Measurements from ENCODE around the gene TMSB4X.

TMSB4X gene

DNA sequence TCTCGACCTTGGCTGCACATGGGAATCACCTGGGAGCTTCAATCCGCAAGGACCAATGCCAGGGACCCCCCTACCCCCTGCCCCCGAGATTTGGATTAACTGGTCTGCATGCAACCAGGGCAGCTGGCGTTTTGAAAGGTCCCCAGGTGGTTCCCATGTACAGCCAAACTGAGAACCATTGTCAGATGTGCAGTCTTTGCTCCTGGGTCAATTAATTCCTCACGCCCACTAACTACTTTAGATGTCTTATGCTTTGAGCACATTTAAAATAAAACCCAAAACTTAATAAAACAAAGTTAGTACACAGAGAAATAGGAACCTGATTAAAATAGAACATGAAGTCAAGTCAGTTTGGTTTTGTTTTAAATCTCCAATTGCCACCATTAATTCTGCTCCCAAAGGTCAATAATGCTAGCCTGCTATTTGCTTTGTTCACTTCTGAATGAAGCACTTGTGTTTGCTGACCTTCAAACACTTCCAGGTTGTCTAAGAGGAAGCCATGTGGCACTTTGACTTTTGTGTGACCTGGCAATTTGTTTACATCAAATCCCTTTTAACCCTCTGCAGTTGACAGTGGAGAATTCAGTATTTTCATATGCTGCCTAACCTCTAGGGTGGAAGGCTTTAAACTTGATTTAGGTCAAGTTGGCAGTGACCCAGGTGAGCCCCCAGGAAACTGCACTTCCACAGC is 27.2 kb upstream of the TMSB4X start:
- H3K4me3 ChIP-seq (replicated peaks; ENCODE audit: low read depth, low read length): no peak overlapping the region
- no peak for DNase-seq (ENCODE audit: extremely low read depth, insufficient read length)
- H3K27me3 ChIP-seq (replicated peaks; ENCODE audit: control insufficient read depth, insufficient read depth, low read length): no peaks in the 10 kb centered on the region
- no peaks in the 10 kb centered on the region for H3K36me3 ChIP-seq (ENCODE audit: control insufficient read depth, insufficient read depth, low read length)
- TF ChIP-seq, protein P1, sequence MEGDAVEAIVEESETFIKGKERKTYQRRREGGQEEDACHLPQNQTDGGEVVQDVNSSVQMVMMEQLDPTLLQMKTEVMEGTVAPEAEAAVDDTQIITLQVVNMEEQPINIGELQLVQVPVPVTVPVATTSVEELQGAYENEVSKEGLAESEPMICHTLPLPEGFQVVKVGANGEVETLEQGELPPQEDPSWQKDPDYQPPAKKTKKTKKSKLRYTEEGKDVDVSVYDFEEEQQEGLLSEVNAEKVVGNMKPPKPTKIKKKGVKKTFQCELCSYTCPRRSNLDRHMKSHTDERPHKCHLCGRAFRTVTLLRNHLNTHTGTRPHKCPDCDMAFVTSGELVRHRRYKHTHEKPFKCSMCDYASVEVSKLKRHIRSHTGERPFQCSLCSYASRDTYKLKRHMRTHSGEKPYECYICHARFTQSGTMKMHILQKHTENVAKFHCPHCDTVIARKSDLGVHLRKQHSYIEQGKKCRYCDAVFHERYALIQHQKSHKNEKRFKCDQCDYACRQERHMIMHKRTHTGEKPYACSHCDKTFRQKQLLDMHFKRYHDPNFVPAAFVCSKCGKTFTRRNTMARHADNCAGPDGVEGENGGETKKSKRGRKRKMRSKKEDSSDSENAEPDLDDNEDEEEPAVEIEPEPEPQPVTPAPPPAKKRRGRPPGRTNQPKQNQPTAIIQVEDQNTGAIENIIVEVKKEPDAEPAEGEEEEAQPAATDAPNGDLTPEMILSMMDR (IDR thresholded peaks at IDR 0.05; ENCODE audit: insufficient read depth, low read length, poor library complexity, severe bottlenecking): no peak

DNA sequence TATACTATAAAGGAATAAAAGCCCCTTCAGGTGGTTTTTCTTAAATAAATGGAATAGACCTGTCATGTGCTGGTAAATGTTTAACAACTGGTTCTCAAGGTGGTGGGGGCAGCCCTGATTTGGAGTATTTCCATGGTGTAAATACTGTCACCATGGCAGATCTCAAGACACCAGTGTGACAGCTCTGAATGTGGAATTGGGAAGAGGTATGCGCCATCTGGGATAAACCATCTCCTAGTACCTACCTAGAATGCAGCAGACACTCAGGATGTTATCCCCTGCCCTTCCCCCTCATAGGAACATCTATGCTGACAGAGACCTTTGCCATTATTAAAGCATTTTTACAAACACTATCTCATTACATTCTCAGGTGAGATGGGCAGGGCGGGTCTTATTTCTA is 26.4 kb upstream of the TMSB4X start:
- no peaks in the 10 kb centered on the region for H3K27me3 ChIP-seq (replicated peaks; ENCODE audit: control insufficient read depth, insufficient read depth, low read length)
- H3K4me3 ChIP-seq (replicated peaks; ENCODE audit: low read depth, low read length): no peak overlapping the region

DNA sequence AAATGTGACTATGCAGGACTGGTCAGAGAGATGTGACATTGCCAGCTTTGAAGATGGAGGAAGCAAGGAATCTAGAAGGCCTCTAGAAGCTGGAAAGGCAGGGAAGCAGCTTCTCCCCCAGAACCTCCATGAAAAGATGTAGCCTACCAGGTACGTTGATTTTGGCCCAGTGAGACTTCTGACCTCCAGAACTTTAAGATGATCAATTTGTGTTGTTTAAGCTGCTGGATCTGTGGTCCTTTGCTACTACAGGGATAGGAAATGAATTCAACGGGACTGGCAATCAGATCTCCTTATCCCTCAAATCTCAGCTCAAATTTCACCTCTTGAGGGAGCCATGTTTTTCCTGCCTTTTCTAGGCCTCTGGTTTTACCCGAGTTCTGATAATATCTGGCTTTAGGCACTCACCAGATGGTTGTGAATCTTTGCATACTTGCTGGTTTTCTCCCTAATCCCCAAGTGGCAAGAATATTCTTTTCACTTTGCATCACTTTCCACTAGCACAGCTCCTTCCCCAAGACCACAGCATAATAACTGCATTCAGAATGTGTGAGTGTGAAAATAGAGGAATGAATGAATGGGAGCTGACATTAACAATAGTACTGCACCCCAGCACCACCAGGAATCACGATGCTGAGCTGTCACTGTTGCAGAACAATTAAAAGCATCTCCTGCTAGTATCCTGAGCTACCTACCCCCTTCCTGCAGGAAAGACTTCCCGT is 25.5 kb upstream of the TMSB4X start:
- no peak for DNase-seq (ENCODE audit: extremely low read depth, insufficient read length)
- Histone ChIP-seq H3K27me3 (replicated peaks; ENCODE audit: control insufficient read depth, insufficient read depth, low read length) (no peaks in the 10 kb centered on the region), H3K4me3 (replicated peaks; ENCODE audit: low read depth, low read length) (0 out of 2 replicates have a peak overlapping the region, but pooled peaks have one; percentile 3), H3K36me3 (ENCODE audit: control insufficient read depth, insufficient read depth, low read length) (no peaks in the 10 kb centered on the region)
- TF ChIP-seq, protein P1 (IDR thresholded peaks at IDR 0.05; ENCODE audit: insufficient read depth, low read length, poor library complexity, severe bottlenecking): no peak

More for the DNA sequence above, 26.4 kb upstream of the TMSB4X start:
- H3K36me3 ChIP-seq (ENCODE audit: control insufficient read depth, insufficient read depth, low read length): no peaks in the 10 kb centered on the region
- TF ChIP-seq, protein P1 (IDR thresholded peaks at IDR 0.05; ENCODE audit: insufficient read depth, low read length, poor library complexity, severe bottlenecking): no peak
- DNase-seq (ENCODE audit: extremely low read depth, insufficient read length): no peak

DNA sequence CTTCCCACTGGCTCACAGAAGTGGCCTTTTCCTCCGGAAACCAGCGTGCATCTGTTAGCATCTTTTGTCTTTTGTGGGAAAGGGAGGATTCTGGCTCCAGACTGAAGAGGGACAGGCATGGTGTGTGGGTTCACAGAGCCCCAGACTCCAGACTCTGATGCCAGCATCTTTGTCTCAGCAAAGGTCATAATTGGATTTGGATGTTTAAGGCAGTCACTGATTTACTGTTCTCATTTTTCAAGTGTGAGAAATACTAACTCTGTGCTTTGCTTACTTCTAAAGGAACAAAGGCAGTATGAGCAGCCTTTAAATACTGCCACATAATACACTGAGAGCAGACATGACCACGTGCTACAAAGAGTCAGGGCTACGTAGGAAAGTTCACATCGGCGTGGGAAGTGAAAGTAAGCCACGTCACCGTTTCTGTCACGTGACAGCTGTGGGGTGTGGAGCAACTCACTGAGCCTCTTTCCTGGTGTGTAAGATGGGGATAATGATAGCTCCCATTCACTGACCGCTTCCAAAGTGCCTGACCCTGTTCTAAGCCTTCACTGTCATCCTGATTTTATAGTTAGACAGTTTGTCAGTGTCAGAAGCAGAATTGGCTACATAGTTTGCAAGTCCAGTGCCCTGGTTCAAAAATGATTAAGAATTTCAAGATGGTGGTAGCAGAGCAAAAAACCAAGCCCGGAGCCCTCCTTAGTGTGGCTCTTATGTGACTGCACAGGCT is 24.8 kb upstream of the TMSB4X start:
- TF ChIP-seq, protein P1 (IDR thresholded peaks at IDR 0.05; ENCODE audit: insufficient read depth, low read length, poor library complexity, severe bottlenecking): no peak
- H3K4me3 ChIP-seq (replicated peaks; ENCODE audit: low read depth, low read length): peak overlapping the region; percentile 29
- no peaks in the 10 kb centered on the region for H3K36me3 ChIP-seq (ENCODE audit: control insufficient read depth, insufficient read depth, low read length)
- DNase-seq (ENCODE audit: extremely low read depth, insufficient read length): peak; percentile 77
- no peaks in the 10 kb centered on the region for H3K27me3 ChIP-seq (replicated peaks; ENCODE audit: control insufficient read depth, insufficient read depth, low read length)

DNA sequence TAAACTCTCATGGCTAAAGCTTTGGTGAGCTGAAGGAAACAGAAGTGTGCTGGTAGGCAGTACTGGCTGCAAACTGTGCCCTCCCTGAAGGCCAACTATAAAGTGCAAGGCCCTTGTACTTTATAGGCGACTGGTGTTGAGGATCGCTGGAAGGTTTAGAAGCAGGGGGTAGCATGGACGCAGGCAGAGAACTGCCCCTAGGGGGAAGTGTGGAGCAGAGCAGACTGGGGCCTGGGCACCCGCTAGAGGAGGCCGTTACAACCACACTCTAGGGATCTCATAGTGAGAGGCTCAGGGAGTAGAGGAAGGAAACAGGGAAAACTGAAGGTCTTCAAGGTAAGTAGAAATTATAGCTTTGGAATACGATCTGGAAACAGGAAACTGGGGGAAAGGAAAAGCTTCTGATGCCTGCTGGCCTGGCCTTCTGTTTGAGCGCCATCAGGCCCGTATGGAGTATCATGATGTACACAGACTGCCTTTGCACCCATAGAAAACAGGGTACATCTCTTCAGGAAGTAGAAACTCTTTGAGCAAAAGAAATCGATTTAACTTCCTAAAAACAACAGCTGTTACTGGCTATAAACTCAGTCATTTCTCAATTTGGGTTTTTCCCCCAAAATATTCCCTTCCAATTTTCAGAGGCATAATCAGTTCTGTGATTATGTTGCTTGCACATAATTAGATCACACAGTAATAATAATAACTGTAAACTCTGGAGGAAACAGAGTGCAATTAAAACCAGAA is 23.9 kb upstream of the TMSB4X start:
- TF ChIP-seq, protein P1 (IDR thresholded peaks at IDR 0.05; ENCODE audit: insufficient read depth, low read length, poor library complexity, severe bottlenecking): peak; percentile 93

More for the DNA sequence above, 23.9 kb upstream of the TMSB4X start:
- DNase-seq (ENCODE audit: extremely low read depth, insufficient read length): peak; percentile 81
- Histone ChIP-seq H3K4me3 (replicated peaks; ENCODE audit: low read depth, low read length) (peak overlapping the region; percentile 29), H3K36me3 (ENCODE audit: control insufficient read depth, insufficient read depth, low read length) (no peaks in the 10 kb centered on the region), H3K27me3 (replicated peaks; ENCODE audit: control insufficient read depth, insufficient read depth, low read length) (no peaks in the 10 kb centered on the region)

Measured in GM06990 (cell line).